HepG2 (cell line): Measurements from ENCODE around the gene E2F3. TPM values are rescaled to one million over a fixed set of nuclear protein-coding genes. Genes with fewer than 3 reads are reported as not detected.

Experiments
- AGO2 ChIP-seq: fragments of 200-400 bp; formaldehyde crosslinking; optimal IDR thresholded peaks from 2 replicates; pipeline ENCODE3; 2017; ENCODE audit warnings: mild to moderate bottlenecking, low read depth, low read length, moderate library complexity
- CEBPG ChIP-seq: IDR thresholded peaks from 2 replicates; pipeline ENCODE4 v1.6.1; 2016
- CHCHD3 ChIP-seq: sonication (generic); formaldehyde crosslinking; IDR thresholded peaks from 2 replicates; pipeline ENCODE4 v1.8.0; 2022; ENCODE audit warnings: mild to moderate bottlenecking, missing genetic modification reagents, moderate library complexity
- DZIP1 ChIP-seq: sonication (generic); formaldehyde crosslinking; IDR thresholded peaks from 2 replicates; pipeline ENCODE4 v1.5.0; 2020; ENCODE audit warnings: mild to moderate bottlenecking, missing genetic modification reagents
- EED ChIP-seq: sonication (generic); formaldehyde crosslinking; IDR thresholded peaks from 2 replicates; pipeline ENCODE4 v1.5.0; 2020; ENCODE audit warnings: mild to moderate bottlenecking, missing genetic modification reagents
- ESRRA ChIP-seq: sonication (generic); formaldehyde crosslinking; IDR thresholded peaks from 2 replicates; pipeline ENCODE4 v1.5.1; 2020; ENCODE audit warnings: mild to moderate bottlenecking, low read depth, missing genetic modification reagents
- GZF1 ChIP-seq: sonication (generic); formaldehyde crosslinking; IDR thresholded peaks from 2 replicates; pipeline ENCODE4 v1.5.1; 2020; ENCODE audit warnings: mild to moderate bottlenecking, missing genetic modification reagents
- HCFC1 ChIP-seq: fragments of 150-350 bp; IDR thresholded peaks from 2 replicates; pipeline ENCODE4 v1.6.1; 2014; ENCODE audit warnings: low read depth, low read length
- MXD4 ChIP-seq: IDR thresholded peaks from 2 replicates; pipeline ENCODE4 v1.6.1; 2016; ENCODE audit warnings: mild to moderate bottlenecking, missing biosample characterization, missing genetic modification reagents
- NCOA1 ChIP-seq: sonication (generic); formaldehyde crosslinking; IDR thresholded peaks from 2 replicates; pipeline ENCODE4 v1.9.0; 2021; ENCODE audit warnings: missing genetic modification reagents
- NR2F1 ChIP-seq, 2 experiments: fragments of 450-650 bp in 1 of 2; formaldehyde crosslinking in 1 of 2; IDR thresholded peaks; 2 replicates each; pipeline versions ENCODE4 v1.5.0 to v1.6.1; 2016 to 2020; ENCODE audit warnings: mild to moderate bottlenecking in 1 of 2, missing compliant biosample characterization in 1 of 2, missing genetic modification reagents in 1 of 2, moderate library complexity in 1 of 2
- PLRG1 ChIP-seq: fragments of 450-650 bp; conservative IDR thresholded peaks from 2 replicates; pipeline ENCODE4 v1.6.1; 2016
- RNF219 ChIP-seq: sonication (generic); formaldehyde crosslinking; IDR thresholded peaks from 2 replicates; pipeline ENCODE4 v1.5.0; 2020; ENCODE audit warnings: mild to moderate bottlenecking, missing genetic modification reagents
- SCMH1 ChIP-seq: sonication (generic); formaldehyde crosslinking; IDR thresholded peaks from 2 replicates; pipeline ENCODE4 v1.9.0; 2021; ENCODE audit warnings: missing genetic modification reagents, mild to moderate bottlenecking, borderline replicate concordance
- TEAD3 ChIP-seq: optimal IDR thresholded peaks from 2 replicates; pipeline ENCODE3; 2016; ENCODE audit warnings: borderline replicate concordance
- ZFP82 ChIP-seq: sonication (generic); formaldehyde crosslinking; IDR thresholded peaks from 2 replicates; pipeline ENCODE4 v1.5.1; 2020; ENCODE audit warnings: mild to moderate bottlenecking, missing genetic modification reagents, borderline replicate concordance
- ZNF570 ChIP-seq: sonication (generic); formaldehyde crosslinking; IDR thresholded peaks from 2 replicates; pipeline ENCODE4 v1.4.0; 2020; ENCODE audit warnings: mild to moderate bottlenecking, missing genetic modification reagents, borderline replicate concordance
- ZNF691 ChIP-seq: sonication (generic); formaldehyde crosslinking; IDR thresholded peaks from 2 replicates; pipeline ENCODE4 v1.4.0; 2020; ENCODE audit warnings: missing genetic modification reagents, low read depth, mild to moderate bottlenecking, borderline replicate concordance
- ZNF709 ChIP-seq: sonication (generic); formaldehyde crosslinking; IDR thresholded peaks from 2 replicates; pipeline ENCODE4 v1.5.0; 2020; ENCODE audit warnings: mild to moderate bottlenecking, missing genetic modification reagents
- ZNF770 ChIP-seq: sonication (generic); formaldehyde crosslinking; IDR thresholded peaks from 2 replicates; pipeline ENCODE4 v1.5.0; 2020; ENCODE audit warnings: mild to moderate bottlenecking, missing genetic modification reagents
- ZNF775 ChIP-seq: sonication (generic); formaldehyde crosslinking; IDR thresholded peaks from 2 replicates; pipeline ENCODE4 v1.4.0; 2020; ENCODE audit warnings: missing genetic modification reagents, mild to moderate bottlenecking, moderate library complexity, borderline replicate concordance
- ZNF781 ChIP-seq: sonication (generic); formaldehyde crosslinking; IDR thresholded peaks from 2 replicates; pipeline ENCODE4 v1.5.1; 2020; ENCODE audit warnings: borderline replicate concordance, mild to moderate bottlenecking, missing genetic modification reagents; ENCODE audit errors: not compliant biosample characterization
- ZNF839 ChIP-seq: sonication (generic); formaldehyde crosslinking; IDR thresholded peaks from 2 replicates; pipeline ENCODE4 v1.4.0; 2020; ENCODE audit warnings: missing genetic modification reagents, mild to moderate bottlenecking, borderline replicate concordance
- polyA plus RNA-seq, 8 experiments: library from polyadenylated mRNA; depleted of rRNA in 3 of 8; stranded (reverse) in 7 of 8; unstranded in 1 of 8; fragments of >200 nt; fragmentation: Illumina TruSeq in 4 of 8; extraction: Trizol in 4 of 8; gene quantifications; 2 replicates each; pipeline versions ENCODE4 v1.2.1 to v1.2.3, GENCODE V29; 2011 to 2016; ENCODE audit warnings: low read depth in 4 of 8, missing spikeins in 1 of 8, mixed read lengths in 1 of 8; ENCODE audit not compliant: insufficient read depth in 1 of 8
- total RNA-seq, 5 experiments: library from RNA; depleted of rRNA; stranded (reverse); fragments of >200 nt; fragmentation: Illumina TruSeq; extraction: Trizol; gene quantifications; 2 replicates each; pipeline ENCODE4 v1.2.3, GENCODE V29; 2016; ENCODE audit warnings: low read depth in 1 of 5

The E2F3 gene
- total and polyA plus RNA-seq, 2 of the 13 experiments (the other 11 are each of a cell fraction or from before 2014, with no cell fraction given): 8.5 to 12.7 TPM

- no peak for TF ChIP-seq ZNF570 (CRISPR knock-in tag)
- no peak for TF ChIP-seq DZIP1
- TF ChIP-seq GZF1 (CRISPR knock-in tag): no peak
- no peak for TF ChIP-seq ZFP82 (CRISPR knock-in tag)
- TF ChIP-seq NR2F1 (CRISPR knock-in tag; IDR thresholded peaks at IDR 0.05): 0 out of 4 replicates have a peak, but pooled peaks of 1 of the 2 experiments have one; percentile 24
- no peak for TF ChIP-seq PLRG1
- no peak for TF ChIP-seq NCOA1 (CRISPR knock-in tag)
- TF ChIP-seq SCMH1: no peak
- no peak for TF ChIP-seq ZNF709
- no peak for TF ChIP-seq MXD4 (CRISPR knock-in tag)
- TF ChIP-seq CEBPG: peak; percentile 19; the same call in 1 of the 2 replicates
- TF ChIP-seq ZNF691 (CRISPR knock-in tag): no peak
- TF ChIP-seq HCFC1: no peak
- 0 out of 2 replicates have a peak, but pooled peaks have one; percentile 58 for TF ChIP-seq ZNF775
- no peak for TF ChIP-seq ESRRA (CRISPR knock-in tag)
- TF ChIP-seq EED (CRISPR knock-in tag): no peak
- no peak for TF ChIP-seq ZNF770
- TF ChIP-seq CHCHD3: no peak
- TF ChIP-seq RNF219 (CRISPR knock-in tag): no peak
- no peak for TF ChIP-seq ZNF839 (CRISPR knock-in tag)
- TF ChIP-seq TEAD3 (CRISPR knock-in tag): peak; percentile 25
- no peak for TF ChIP-seq ZNF781 (CRISPR knock-in tag)
- no peak for TF ChIP-seq AGO2
Measured at GRCh38 chr6:20540683-20541082, 139.0 kb downstream of the E2F3 start (continued).
